ENCODE data around the gene PNMA6A.
"Not testable (repeated sequence)": the region's sequence is repeated elsewhere in the genome, so short reads cannot be mapped to it uniquely, and the experiment has no call there.

Gene PNMA6A

DNA sequence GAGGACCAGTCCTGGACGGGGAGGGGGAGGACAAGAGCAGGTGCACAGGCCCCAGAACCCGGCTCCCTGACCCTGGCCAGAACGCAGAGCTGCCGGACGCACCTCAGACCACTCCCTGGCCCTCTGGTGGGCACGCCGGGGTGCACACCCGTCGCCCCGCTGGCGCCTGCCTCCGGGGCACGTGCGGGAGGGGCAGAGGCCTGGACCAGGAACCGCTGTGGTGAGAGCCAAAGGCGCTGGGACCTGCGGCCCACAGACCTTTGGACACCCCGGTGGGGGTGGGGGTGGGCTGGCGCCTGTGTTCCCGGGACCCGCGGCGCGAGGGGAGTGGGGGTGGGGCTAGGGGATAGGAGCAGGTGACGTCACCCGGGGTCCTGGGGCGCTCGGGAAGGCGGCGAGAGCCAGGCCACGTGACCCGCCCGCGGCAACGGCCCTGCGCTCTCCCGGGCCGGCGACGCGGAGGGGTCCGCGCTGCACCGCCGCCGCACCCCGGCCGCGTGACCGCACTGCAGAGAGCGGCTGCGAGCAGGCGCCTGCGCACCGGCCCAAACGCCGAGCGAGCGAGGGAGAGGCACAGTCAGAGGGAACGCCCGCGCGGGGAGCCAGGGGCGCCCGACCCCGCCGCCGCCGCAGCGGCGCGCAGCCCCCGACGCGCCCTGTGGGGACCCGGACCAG, at the start of gene PNMA6A:
TSS of gene PNMA6A (plus strand) at position 546 of the 675 bp plus-strand sequence. CDS start 609 bp downstream, outside the sequence.
- not testable (repeated sequence) for DNase-seq

- DNase-seq, result not testable (repeated sequence)
Measured at GRCh38 chrX:153026501-153026900, 45.8 kb upstream of the PNMA6A start.

GRCh38 chrX:153028487-153028886, 43.8 kb upstream of the PNMA6A start:
- not testable (repeated sequence) for DNase-seq

DNA sequence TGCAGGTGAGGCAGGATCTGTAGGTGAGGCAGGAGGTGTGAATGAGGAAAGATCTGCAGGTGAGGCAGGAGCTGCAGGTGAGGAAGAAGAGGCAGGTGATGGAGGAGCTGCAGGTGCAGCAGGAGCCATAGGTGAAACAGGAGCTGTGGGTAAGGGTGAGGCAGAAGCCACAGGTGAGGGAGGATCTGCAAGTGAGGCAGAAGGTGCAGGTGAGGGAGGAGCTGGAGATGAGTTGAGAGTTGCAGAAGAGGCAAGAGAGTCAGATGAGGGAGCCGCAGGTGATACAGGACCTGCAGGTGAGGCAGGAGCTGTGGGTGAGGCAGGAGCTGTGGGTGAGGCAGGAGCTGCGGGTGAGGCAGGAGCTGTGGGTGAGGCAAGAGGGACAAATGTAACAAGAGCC, 43.1 kb upstream of the PNMA6A start:
- DNase-seq, result no peak

- DNase-seq, result no peak
Measured at GRCh38 chrX:153029875-153030274, 42.4 kb upstream of the PNMA6A start.

GRCh38 chrX:153030801-153031200, 41.5 kb upstream of the PNMA6A start:
- no peak for DNase-seq

DNA sequence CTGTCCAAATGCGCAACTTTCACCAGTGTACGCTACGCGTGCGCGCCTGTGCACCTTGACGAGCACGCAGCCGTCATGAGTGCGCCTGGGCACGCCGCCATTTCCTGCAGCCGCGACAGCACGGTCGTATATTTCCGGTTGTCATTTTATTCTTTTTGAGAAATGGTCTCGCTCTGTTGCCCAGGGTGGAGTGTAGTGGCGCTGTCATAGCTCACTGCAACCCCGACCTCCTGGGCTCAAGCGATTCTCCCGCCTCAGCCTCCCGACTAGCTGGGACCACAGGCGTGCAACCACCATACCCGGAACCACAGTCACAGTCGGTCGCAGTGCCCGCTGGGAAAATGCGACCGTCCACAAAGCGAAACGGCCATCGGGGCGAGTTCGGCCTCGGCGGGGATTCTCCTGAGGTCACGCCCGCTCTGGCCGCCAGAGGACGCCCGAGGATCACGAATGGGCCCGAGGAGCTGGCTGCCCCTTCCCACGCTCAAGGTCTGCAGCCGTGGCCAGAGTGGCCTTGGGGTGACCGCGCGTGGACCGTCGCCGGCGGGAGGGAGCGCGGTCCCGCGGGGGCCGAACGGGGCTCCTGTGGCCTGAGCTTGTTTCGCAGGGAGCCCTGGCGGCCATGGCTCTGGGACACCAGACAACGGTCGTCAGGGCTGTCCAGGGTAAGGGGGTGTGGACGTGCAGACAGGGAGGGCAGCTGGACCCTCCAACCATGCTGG, 39.7 kb upstream of the PNMA6A start:
- peak; percentile 38 for DNase-seq

GRCh38 chrX:153049093-153049492, 23.2 kb upstream of the PNMA6A start:
- no peak for DNase-seq

- no peak for DNase-seq
Measured at GRCh38 chrX:153052534-153052933, 19.7 kb upstream of the PNMA6A start.

- no peak for DNase-seq
Measured at GRCh38 chrX:153055871-153056749, 16.1 kb upstream of the PNMA6A start, which contains the start of gene PNMA3. PNMA3 (plus strand) TSS chrX:153056470; CDS start chrX:153057056, 586 bp downstream.

- no peak for DNase-seq
Measured at GRCh38 chrX:153057281-153057680, 15.0 kb upstream of the PNMA6A start.

DNA sequence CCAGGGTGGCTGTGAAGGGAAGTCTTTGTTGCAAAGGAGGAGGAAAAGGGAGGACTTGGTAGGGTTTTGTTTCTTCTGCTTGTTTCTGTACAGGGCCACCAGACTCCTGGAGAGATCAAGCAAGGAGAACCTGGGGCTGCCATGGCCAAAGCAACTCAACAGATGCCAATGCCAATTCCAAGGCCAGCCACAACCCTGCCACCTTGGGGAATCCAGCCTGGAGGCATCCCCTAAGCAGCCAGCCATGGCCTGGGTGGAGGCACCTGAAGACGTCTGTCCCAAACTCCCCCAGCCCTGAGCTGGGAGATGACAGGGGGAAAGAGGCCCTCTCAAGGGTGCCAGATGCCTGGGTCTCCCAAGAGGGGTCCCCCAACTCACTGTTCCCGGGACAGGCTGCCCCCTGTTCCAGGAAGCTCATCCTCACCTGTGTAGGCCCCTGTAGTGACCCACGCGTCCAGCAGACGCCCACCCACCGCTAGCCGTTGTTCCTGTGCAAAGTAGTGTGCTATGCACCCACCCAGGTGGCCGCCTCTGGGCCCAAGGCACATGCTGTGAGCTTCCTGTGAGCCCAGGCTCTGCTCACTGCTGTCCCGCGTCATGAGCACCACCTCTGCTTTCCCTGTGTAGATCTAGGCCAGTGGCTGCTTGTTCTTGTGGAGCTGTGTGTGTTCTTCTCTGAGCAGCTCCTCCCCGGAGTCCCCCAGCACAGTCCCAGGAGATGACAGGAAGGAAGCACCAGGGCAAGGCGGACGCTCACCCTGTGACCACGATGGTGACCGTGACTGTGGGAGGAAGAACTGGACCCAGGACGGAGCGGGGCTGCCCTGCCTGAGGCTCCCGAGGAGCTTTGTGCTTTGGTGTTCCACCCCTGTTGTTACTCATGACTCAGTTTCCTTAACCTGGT, 12.8 kb upstream of the PNMA6A start:
- DNase-seq, result no peak

GRCh38 chrX:153060095-153060445, 12.2 kb upstream of the PNMA6A start:
- no peak for DNase-seq

- no peak for DNase-seq
Measured at GRCh38 chrX:153061732-153062131, 10.5 kb upstream of the PNMA6A start.

DNA sequence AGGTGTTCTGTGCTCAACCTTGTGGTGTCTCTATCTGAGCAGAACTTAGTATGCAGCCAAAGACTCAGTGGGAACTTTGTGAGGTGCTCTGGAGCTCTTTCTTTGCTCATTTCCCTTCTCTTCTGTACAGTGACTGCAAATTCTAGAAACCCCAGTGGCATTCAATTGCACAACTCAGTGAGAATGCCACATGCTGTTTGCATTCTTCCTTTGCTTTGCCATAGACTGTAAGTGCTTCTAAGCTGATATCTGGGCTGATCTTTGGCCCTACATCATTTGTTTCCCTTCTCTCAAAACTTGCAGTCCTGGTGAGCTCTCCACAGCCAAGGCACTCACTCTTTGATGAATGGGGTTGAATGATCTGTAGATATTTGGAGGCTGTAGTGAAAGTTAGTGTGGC, 8.9 kb upstream of the PNMA6A start:
- DNase-seq, result no peak

DNA sequence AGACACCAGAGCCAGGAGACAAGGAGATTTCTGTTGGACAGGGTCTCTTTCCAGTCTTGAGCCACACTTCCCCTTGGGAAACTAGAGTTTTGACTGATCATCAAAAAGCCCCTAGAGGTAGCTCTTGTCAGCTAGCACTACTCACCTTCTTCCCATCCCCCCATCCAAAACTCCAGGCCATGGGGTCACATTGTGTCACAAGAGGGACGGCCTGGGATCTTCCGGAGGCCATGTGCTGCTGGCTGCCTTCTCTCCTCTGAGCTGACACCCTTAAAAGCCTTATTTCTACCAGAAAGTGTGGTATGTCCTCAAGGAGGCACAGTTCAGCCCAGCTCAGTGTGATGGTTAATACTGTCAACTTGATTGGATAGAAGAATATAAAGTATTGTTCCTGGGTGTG, 8.2 kb upstream of the PNMA6A start:
- DNase-seq, result no peak

GRCh38 chrX:153065389-153065788, 6.9 kb upstream of the PNMA6A start:
- DNase-seq, result no peak

GRCh38 chrX:153066402-153066801, 5.9 kb upstream of the PNMA6A start:
- DNase-seq, result not testable (repeated sequence)

- DNase-seq, result not testable (repeated sequence)
Measured at GRCh38 chrX:153073331-153073730, 1.1 kb downstream of the PNMA6A start.

- DNase-seq, result no peak
Measured at GRCh38 chrX:153074262-153074899, 2.1 kb downstream of the PNMA6A start.

GRCh38 chrX:153074935-153075334, 2.7 kb downstream of the PNMA6A start:
- no peak for DNase-seq

DNA sequence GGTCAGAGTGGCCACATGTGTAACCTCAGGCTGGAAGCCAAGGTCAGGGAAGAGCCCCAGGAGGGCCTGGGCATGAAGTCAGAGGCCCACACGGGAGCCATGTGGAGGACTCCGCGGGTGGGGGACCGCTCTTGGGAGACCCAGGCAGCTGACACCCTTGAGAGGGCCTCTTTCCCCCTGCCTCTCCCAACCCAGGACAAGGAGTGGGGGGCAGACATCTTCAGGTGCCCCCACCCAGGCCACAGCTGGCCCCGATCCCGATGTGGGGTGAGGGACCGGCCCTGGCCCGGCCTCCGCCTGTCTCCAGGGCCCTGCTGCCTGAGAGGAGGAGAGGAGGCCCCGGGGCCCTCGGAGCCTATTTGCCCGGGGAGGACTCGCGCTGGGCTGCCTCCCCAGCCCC, 3.1 kb downstream of the PNMA6A start:
- DNase-seq, result no peak

Measured in activated T-cell treated with anti-CD3 and anti-CD28 coated beads for 4 hours (primary cell).